SK-N-SH treated with all-trans-retinoic acid at 6 μM for 48 hours (cell line): ENCODE data around the gene DHX30.

Experiments
- BACH2 ChIP-seq: fragments of 250-450 bp; sonication (Bioruptor Pico); IDR thresholded peaks from 2 replicates; pipeline ENCODE4 v1.9.0; 2021; ENCODE audit warnings: mild to moderate bottlenecking, borderline replicate concordance
- CSDC2 ChIP-seq: fragments of 250-450 bp; sonication (Bioruptor Pico); IDR thresholded peaks from 2 replicates; pipeline ENCODE4 v1.5.0; 2020; ENCODE audit warnings: mild to moderate bottlenecking, moderate library complexity
- GLIS3 ChIP-seq: fragments of 250-450 bp; sonication (Bioruptor Pico); IDR thresholded peaks from 2 replicates; pipeline ENCODE4 v1.5.0; 2020; ENCODE audit warnings: mild to moderate bottlenecking, moderate library complexity
- OSR1 ChIP-seq: fragments of 250-450 bp; sonication (Bioruptor Pico); IDR thresholded peaks from 2 replicates; pipeline ENCODE4 v1.8.0; 2022; ENCODE audit warnings: moderate library complexity, mild to moderate bottlenecking, inconsistent platforms
- PATZ1 ChIP-seq: fragments of 250-450 bp; sonication (Bioruptor Pico); IDR thresholded peaks from 2 replicates; pipeline ENCODE4 v1.8.0; 2020; ENCODE audit warnings: mild to moderate bottlenecking, moderate library complexity, borderline replicate concordance
- PPARA ChIP-seq: fragments of 250-450 bp; sonication (Bioruptor Pico); IDR thresholded peaks from 2 replicates; pipeline ENCODE4 v1.5.0; 2020; ENCODE audit warnings: mild to moderate bottlenecking, borderline replicate concordance
- TF ChIP-seq, protein P1 (sequence below): fragments of 250-450 bp; sonication (Bioruptor Pico); IDR thresholded peaks from 2 replicates; pipeline ENCODE4 v1.5.1; 2021; ENCODE audit warnings: mild to moderate bottlenecking, moderate library complexity

DNA sequence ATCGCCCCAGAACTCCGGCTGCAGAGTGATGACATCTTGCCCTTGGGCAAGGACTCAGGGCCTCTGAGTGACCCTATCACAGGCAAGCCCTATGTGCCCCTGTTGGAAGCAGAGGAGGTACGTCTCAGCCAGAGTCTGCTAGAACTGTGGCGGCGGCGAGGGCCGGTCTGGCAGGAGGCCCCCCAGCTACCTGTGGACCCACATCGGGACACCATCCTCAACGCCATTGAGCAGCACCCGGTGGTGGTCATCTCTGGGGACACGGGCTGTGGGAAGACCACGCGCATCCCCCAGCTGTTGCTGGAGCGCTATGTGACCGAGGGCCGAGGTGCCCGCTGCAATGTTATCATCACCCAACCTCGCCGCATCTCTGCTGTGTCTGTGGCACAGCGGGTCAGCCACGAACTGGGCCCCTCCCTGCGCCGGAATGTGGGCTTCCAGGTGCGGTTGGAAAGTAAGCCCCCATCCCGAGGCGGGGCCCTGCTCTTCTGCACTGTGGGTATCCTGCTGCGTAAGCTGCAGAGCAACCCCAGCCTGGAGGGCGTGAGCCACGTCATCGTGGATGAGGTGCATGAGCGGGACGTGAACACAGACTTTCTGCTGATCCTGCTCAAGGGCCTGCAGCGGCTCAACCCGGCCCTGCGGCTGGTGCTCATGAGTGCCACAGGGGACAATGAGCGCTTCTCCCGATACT, 43.4 kb downstream of the DHX30 start:
- no peak for TF ChIP-seq GLIS3 (CRISPR knock-in tag)
- no peak for TF ChIP-seq OSR1 (CRISPR knock-in tag)
- no peak for TF ChIP-seq PPARA (CRISPR knock-in tag)
- TF ChIP-seq, protein P1, sequence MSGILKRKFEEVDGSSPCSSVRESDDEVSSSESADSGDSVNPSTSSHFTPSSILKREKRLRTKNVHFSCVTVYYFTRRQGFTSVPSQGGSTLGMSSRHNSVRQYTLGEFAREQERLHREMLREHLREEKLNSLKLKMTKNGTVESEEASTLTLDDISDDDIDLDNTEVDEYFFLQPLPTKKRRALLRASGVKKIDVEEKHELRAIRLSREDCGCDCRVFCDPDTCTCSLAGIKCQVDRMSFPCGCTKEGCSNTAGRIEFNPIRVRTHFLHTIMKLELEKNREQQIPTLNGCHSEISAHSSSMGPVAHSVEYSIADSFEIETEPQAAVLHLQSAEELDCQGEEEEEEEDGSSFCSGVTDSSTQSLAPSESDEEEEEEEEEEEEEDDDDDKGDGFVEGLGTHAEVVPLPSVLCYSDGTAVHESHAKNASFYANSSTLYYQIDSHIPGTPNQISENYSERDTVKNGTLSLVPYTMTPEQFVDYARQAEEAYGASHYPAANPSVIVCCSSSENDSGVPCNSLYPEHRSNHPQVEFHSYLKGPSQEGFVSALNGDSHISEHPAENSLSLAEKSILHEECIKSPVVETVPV (CRISPR knock-in tag), result no peak
- no peak for TF ChIP-seq PATZ1 (CRISPR knock-in tag)
- TF ChIP-seq CSDC2 (CRISPR knock-in tag), result no peak
- no peak for TF ChIP-seq BACH2 (CRISPR knock-in tag)
